HCT116 (cell line): ENCODE measurements around the gene UBE2L6. TPM values are rescaled to one million over a fixed set of nuclear protein-coding genes. Genes with fewer than 3 reads are reported as not detected.

Experiments used
- ATAC-seq: fragments of 200-7000 bp; cut with Tn5 transposase; 2 replicates; pipeline ENCODE4 v1.9.1; 2020; ENCODE audit warnings: mild to moderate bottlenecking, moderate library complexity
- BruUV-seq: library from RNA; stranded (reverse); fragments of 400-500 nt; replicated peaks from 2 replicates; lab custom pipeline; 2021; lab: Mats Ljungman, UMichigan
- CTCF ChIA-PET: fragments of 300-600 bp; sonication (Branson Sonifier 250); formaldehyde crosslinking; loops from one replicate; lab custom pipeline; 2021; ENCODE audit warnings: antibody characterized with exemption; lab: Charles Lee
- POLR2A ChIA-PET: fragments of 300-600, 350-600 bp; sonication (Branson Sonifier 250); formaldehyde crosslinking; loops from one replicate; lab custom pipeline; 2021; ENCODE audit warnings: antibody characterized with exemption; lab: Charles Lee
- RAD21 ChIA-PET, 2 experiments: fragments of 300-600 bp; sonication (Branson Sonifier 250); formaldehyde crosslinking; loops; one replicate each; lab custom pipeline; 2023; ENCODE audit warnings: low total read pairs in 2 of 2; ENCODE audit not compliant: uncharacterized antibody in 2 of 2, unreplicated experiment in 2 of 2, low non-redundant PET in 1 of 2; lab: Charles Lee
- DNase-seq: peaks from one replicate; pipeline ENCODE4 v3.0.0-alpha.2; 2010; ENCODE audit warnings: low read depth, low spot score
- H2AFZ ChIP-seq: fragments of 200-600 bp; shearing (Covaris generic), sonication (generic); 2 replicates; pipeline ENCODE4 v1.6.1; 2017; ENCODE audit warnings: low read depth, mixed run types, mixed read lengths, antibody characterized with exemption, low read length; ENCODE audit not compliant: poor library complexity, severe bottlenecking
- H3K27ac ChIP-seq: 2 replicates; pipeline ENCODE4 v1.5.1; 2012; ENCODE audit warnings: low read depth, low read length
- H3K27me3 ChIP-seq: fragments of 200-600 bp; sonication (generic); 2 replicates; pipeline ENCODE4 v1.6.1; 2016; ENCODE audit warnings: mixed run types, low read length, mixed read lengths; ENCODE audit not compliant: insufficient read depth
- H3K36me3 ChIP-seq, 2 experiments: fragments of 200-500 bp in 1 of 2; fragments of 200-600 bp in 1 of 2; sonication (Bioruptor generic) in 1 of 2; sonication (generic) in 1 of 2; 2 replicates each; pipeline versions ENCODE4 v1.5.1 to v1.6.1; 2014 to 2016; ENCODE audit warnings: low read length in 2 of 2, inconsistent platforms in 1 of 2, mixed read lengths in 1 of 2, mixed run types in 1 of 2; ENCODE audit not compliant: insufficient read depth in 2 of 2, control insufficient read depth in 1 of 2
- H3K4me1 ChIP-seq, 2 experiments: fragments of 200-600 bp in 1 of 2; sonication (generic) in 1 of 2; 2 replicates each; pipeline versions ENCODE4 v1.5.1 to v1.6.1; 2012 to 2017; ENCODE audit warnings: low read length in 2 of 2, inconsistent platforms in 1 of 2, mild to moderate bottlenecking in 1 of 2, mixed read lengths in 1 of 2, mixed run types in 1 of 2, moderate library complexity in 1 of 2; ENCODE audit not compliant: insufficient read depth in 2 of 2, control insufficient read depth in 1 of 2
- H3K4me2 ChIP-seq: fragments of 200-600 bp; sonication (generic); 2 replicates; pipeline ENCODE4 v1.6.1; 2017; ENCODE audit warnings: mixed run types, low read length, mixed read lengths
- H3K4me3 ChIP-seq, 2 experiments: fragments of 200-600 bp in 1 of 2; sonication (generic) in 1 of 2; replicated peaks in 1 of 2; 2 replicates each; pipeline ENCODE4 v1.5.1; 2011 to 2016; ENCODE audit warnings: low read length in 2 of 2, control low read depth in 1 of 2, low read depth in 1 of 2, mild to moderate bottlenecking in 1 of 2, mixed read lengths in 1 of 2, mixed run types in 1 of 2
- H3K79me2 ChIP-seq: fragments of 200-600 bp; sonication (generic); 2 replicates; pipeline ENCODE4 v1.6.1; 2017; ENCODE audit warnings: mild to moderate bottlenecking, mixed run types, low read length, moderate library complexity, mixed read lengths; ENCODE audit not compliant: insufficient read depth
- H3K9ac ChIP-seq: fragments of 200-600 bp; sonication (generic); 2 replicates; pipeline ENCODE4 v1.6.1; 2016; ENCODE audit warnings: low read length, mixed read lengths
- H3K9me2 ChIP-seq: fragments of 200-600 bp; sonication (generic), shearing (Covaris generic); 2 replicates; pipeline ENCODE4 v1.6.1; 2017; ENCODE audit warnings: mixed run types, mild to moderate bottlenecking, moderate library complexity; ENCODE audit not compliant: insufficient read depth
- H3K9me3 ChIP-seq, 2 experiments: fragments of 200-500 bp in 1 of 2; fragments of 200-600 bp in 1 of 2; sonication (Bioruptor generic) in 1 of 2; sonication (generic) in 1 of 2; 2 replicates each; pipeline ENCODE4 v1.6.1; 2014 to 2017; ENCODE audit warnings: low read length in 2 of 2, mixed read lengths in 2 of 2, inconsistent platforms in 1 of 2, low read depth in 1 of 2, mild to moderate bottlenecking in 1 of 2, mixed run types in 1 of 2, moderate library complexity in 1 of 2; ENCODE audit not compliant: control insufficient read depth in 1 of 2, insufficient read depth in 1 of 2
- H4K20me1 ChIP-seq: fragments of 200-600 bp; sonication (generic), shearing (Covaris generic); 2 replicates; pipeline ENCODE4 v1.6.1; 2017; ENCODE audit warnings: mixed run types, mild to moderate bottlenecking, moderate library complexity; ENCODE audit not compliant: insufficient read depth
- CBX3 ChIP-seq: IDR thresholded peaks from 2 replicates; pipeline ENCODE4 v1.6.1; 2012; ENCODE audit warnings: low read depth
- EZH2 ChIP-seq: fragments of 200-600 bp; sonication (generic); IDR thresholded peaks from 2 replicates; pipeline ENCODE4 v1.6.1; 2017; ENCODE audit warnings: antibody characterized with exemption, mixed run types
- EZH2phosphoT487 ChIP-seq: fragments of 200-600 bp; IDR thresholded peaks from 2 replicates; pipeline ENCODE4 v1.6.1; 2018; ENCODE audit warnings: antibody characterized with exemption, borderline replicate concordance
- FOSL1 ChIP-seq: IDR thresholded peaks from 2 replicates; pipeline ENCODE4 v1.6.1; 2012; ENCODE audit warnings: low read depth
- JUND ChIP-seq: IDR thresholded peaks from 2 replicates; pipeline ENCODE4 v1.6.1; 2012
- POLR2A ChIP-seq: IDR thresholded peaks from 2 replicates; pipeline ENCODE4 v1.7.0; 2011; ENCODE audit warnings: borderline replicate concordance; ENCODE audit not compliant: insufficient read depth, insufficient read length; ENCODE audit errors: extremely low read depth
- SIN3A ChIP-seq: IDR thresholded peaks from 2 replicates; pipeline ENCODE4 v1.6.1; 2012; ENCODE audit warnings: low read depth
- SP1 ChIP-seq: IDR thresholded peaks from 2 replicates; pipeline ENCODE4 v1.6.1; 2012; ENCODE audit warnings: low read depth
- ZBTB33 ChIP-seq: IDR thresholded peaks from 2 replicates; pipeline ENCODE4 v1.6.1; 2011; ENCODE audit warnings: mild to moderate bottlenecking, low read length, moderate library complexity; ENCODE audit not compliant: insufficient replicate concordance; ENCODE audit errors: extremely low read depth
- ZFX ChIP-seq: fragments of 450-650 bp; IDR thresholded peaks from 2 replicates; pipeline ENCODE4 v1.6.1; 2017
- ZNF274 ChIP-seq: fragments of 200-500 bp; sonication (Bioruptor generic); IDR thresholded peaks from 2 replicates; pipeline ENCODE4 v1.6.1; 2014; ENCODE audit warnings: mild to moderate bottlenecking, low read depth, low read length, inconsistent platforms
- intact Hi-C: fragments of 100-400 bp; cut with micrococcal nuclease; formaldehyde crosslinking; loops from 2 replicates; pipeline ENCODE4 v1.10.0; 2022
- total RNA-seq: library from RNA; stranded (reverse); gene quantifications from one replicate; pipeline ENCODE4 v1.2.1, GENCODE V29; 2021; ENCODE audit not compliant: unreplicated experiment
- TF ChIP-seq, protein P1 (sequence below), 3 experiments: fragments of 200-600 bp in 1 of 3; sonication (generic) in 1 of 3; IDR thresholded peaks in 2 of 3; conservative IDR thresholded peaks in 1 of 3; 2 replicates each; pipeline ENCODE4 v1.5.1; 2012 to 2017; ENCODE audit warnings: low read depth in 2 of 3, low read length in 2 of 3, antibody characterized with exemption in 1 of 3, borderline replicate concordance in 1 of 3, control low read depth in 1 of 3, mild to moderate bottlenecking in 1 of 3, mixed read lengths in 1 of 3, mixed run types in 1 of 3, moderate library complexity in 1 of 3; ENCODE audit not compliant: insufficient read depth in 1 of 3

Gene UBE2L6
- total RNA-seq, 1 experiment from 2014 or later, result 24.8 TPM

DNA sequence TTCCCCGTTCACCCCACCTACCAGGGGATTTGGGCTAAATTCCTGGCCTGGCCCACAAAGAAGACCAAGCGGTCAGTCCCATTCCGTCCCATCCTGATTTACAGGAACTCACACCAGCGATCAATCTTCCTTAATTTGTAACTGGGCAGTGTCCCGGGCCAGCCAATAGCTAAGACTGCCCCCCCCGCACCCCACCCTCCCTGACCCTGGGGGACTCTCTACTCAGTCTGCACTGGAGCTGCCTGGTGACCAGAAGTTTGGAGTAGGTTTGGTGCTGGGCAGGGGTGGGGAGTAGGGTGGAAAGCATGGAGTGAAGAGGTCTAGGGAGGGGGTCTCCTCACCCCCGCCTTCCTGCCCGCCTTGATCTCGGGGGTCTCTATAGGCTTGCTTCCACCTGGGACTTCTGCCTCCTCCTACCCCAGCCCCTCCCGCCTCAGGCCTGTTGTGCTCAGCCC lies 30.0 kb upstream of the UBE2L6 start, which contains the start of gene SERPING1:
TSS of gene SERPING1 (plus strand) at position 225 of the 455 bp plus-strand sequence. CDS start 586 bp downstream, outside the sequence.
- no peak within 1 kb of the TSS for H3K9ac ChIP-seq
- peaks cover 0 to 6% of the 10 kb centered on the region in 2 experiments; a peak in 1 of 4 replicates for H3K4me1 ChIP-seq
- no peaks in the 10 kb centered on the region for H3K9me3 ChIP-seq
- H3K27me3 ChIP-seq, result no peaks in the 10 kb centered on the region
- no TSS peak for BruUV-seq
- H3K4me3 ChIP-seq, result peak within 1 kb of the TSS; percentile 19 to 26
- no peaks in the 10 kb centered on the region for H3K79me2 ChIP-seq
- no peaks in the 10 kb centered on the region for H4K20me1 ChIP-seq
- no peak within 1 kb of the TSS for H3K27ac ChIP-seq
- intact Hi-C loops, result no loop called here
- ChIA-PET POLR2A (interaction anchor here (0.6 kb wide), 1 partner anchor 30 kb away, joined by 4 read pairs; no protein-coding TSS in a partner anchor), RAD21 (no interaction called here), CTCF (no interaction called here)
- peak within 1 kb of the TSS; percentile 57 for H3K4me2 ChIP-seq
- DNase-seq (no peak), ATAC-seq (peak; percentile 33; the same call in 1 of the 2 replicates)
- no peaks in the 10 kb centered on the region for H3K36me3 ChIP-seq
- no peaks in the 10 kb centered on the region for H3K9me2 ChIP-seq
- H2AFZ ChIP-seq, result no peak within 1 kb of the TSS
- TF ChIP-seq SIN3A, result no peak
- TF ChIP-seq JUND, result no peak
- TF ChIP-seq, protein P1, sequence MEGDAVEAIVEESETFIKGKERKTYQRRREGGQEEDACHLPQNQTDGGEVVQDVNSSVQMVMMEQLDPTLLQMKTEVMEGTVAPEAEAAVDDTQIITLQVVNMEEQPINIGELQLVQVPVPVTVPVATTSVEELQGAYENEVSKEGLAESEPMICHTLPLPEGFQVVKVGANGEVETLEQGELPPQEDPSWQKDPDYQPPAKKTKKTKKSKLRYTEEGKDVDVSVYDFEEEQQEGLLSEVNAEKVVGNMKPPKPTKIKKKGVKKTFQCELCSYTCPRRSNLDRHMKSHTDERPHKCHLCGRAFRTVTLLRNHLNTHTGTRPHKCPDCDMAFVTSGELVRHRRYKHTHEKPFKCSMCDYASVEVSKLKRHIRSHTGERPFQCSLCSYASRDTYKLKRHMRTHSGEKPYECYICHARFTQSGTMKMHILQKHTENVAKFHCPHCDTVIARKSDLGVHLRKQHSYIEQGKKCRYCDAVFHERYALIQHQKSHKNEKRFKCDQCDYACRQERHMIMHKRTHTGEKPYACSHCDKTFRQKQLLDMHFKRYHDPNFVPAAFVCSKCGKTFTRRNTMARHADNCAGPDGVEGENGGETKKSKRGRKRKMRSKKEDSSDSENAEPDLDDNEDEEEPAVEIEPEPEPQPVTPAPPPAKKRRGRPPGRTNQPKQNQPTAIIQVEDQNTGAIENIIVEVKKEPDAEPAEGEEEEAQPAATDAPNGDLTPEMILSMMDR (IDR thresholded peaks at IDR 0.05 in 2 of 3, conservative IDR thresholded peaks at IDR 0.05 in 1 of 3; ENCODE audit: borderline replicate concordance in 1 of 3, insufficient read depth in 1 of 3, low read depth in 2 of 3, low read length in 2 of 3), result no peak
- TF ChIP-seq ZNF274, result no peak
- no peak for TF ChIP-seq SP1
- no peak for TF ChIP-seq EZH2
- no peak for TF ChIP-seq ZBTB33
- no peak for TF ChIP-seq FOSL1
- no peak for TF ChIP-seq ZFX
- TF ChIP-seq POLR2A, result no peak
- no peak for TF ChIP-seq CBX3
- TF ChIP-seq EZH2phosphoT487, result no peak
